Activated naive CD4-positive, alpha-beta T cell treated with anti-CD3 and anti-CD28 coated beads, Interleukin-2, amount 10 ng/mL, durations not matched to agents 7 days and 5 days (primary cell): Measurements from ENCODE around the gene RHBDD1.

Experiments
- CTCF ChIA-PET: fragments of 350-600 bp; sonication (Branson Sonifier 250); formaldehyde crosslinking; loops from one replicate; lab custom pipeline; 2021; ENCODE audit warnings: antibody characterized with exemption; lab: Charles Lee
- DNase-seq: peaks from one replicate; pipeline ENCODE4 v3.0.0-alpha.2; 2020
- H3K27ac Mint-ChIP-seq: one replicate; pipeline ENCODE4 v1.8.0; 2021; ENCODE audit warnings: mild to moderate bottlenecking, moderate library complexity, mixed read lengths
- H3K27me3 Mint-ChIP-seq: one replicate; pipeline ENCODE4 v1.8.0; 2021; ENCODE audit warnings: mild to moderate bottlenecking, mixed read lengths
- H3K36me3 Mint-ChIP-seq: one replicate; pipeline ENCODE4 v1.8.0; 2021; ENCODE audit warnings: mixed read lengths
- H3K4me1 Mint-ChIP-seq: one replicate; pipeline ENCODE4 v1.8.0; 2021; ENCODE audit warnings: mixed read lengths
- H3K4me3 Mint-ChIP-seq: one replicate; pipeline ENCODE4 v1.8.0; 2021; ENCODE audit warnings: mild to moderate bottlenecking, moderate library complexity, mixed read lengths
- H3K9me3 Mint-ChIP-seq: one replicate; pipeline ENCODE4 v1.8.0; 2021; ENCODE audit warnings: mixed read lengths

The RHBDD1 gene

GRCh38 chr2:226991663-226992062, 155.8 kb downstream of the RHBDD1 start:
- CTCF ChIA-PET = no interaction called here
- no peaks in the 10 kb centered on the region for H3K9me3 Mint-ChIP-seq
- no peak overlapping the region for H3K27ac Mint-ChIP-seq
- H3K4me1 Mint-ChIP-seq = no peaks in the 10 kb centered on the region
- H3K27me3 Mint-ChIP-seq = no peaks in the 10 kb centered on the region
- no peak overlapping the region for H3K4me3 Mint-ChIP-seq
- H3K36me3 Mint-ChIP-seq = peaks cover 3% of the 10 kb centered on the region
- DNase-seq = no peak

GRCh38 chr2:226993171-226993570, 157.3 kb downstream of the RHBDD1 start:
- CTCF ChIA-PET = interaction anchor here (0.6 to 1.7 kb wide), 2 partner anchors 10 to 190 kb away, joined by 3 to 4 read pairs; no protein-coding TSS in a partner anchor
- Mint-ChIP-seq H3K27ac (no peak overlapping the region), H3K4me3 (no peak overlapping the region), H3K27me3 (no peaks in the 10 kb centered on the region), H3K9me3 (no peaks in the 10 kb centered on the region), H3K36me3 (peaks cover 3% of the 10 kb centered on the region), H3K4me1 (no peaks in the 10 kb centered on the region)
- no peak for DNase-seq

DNA sequence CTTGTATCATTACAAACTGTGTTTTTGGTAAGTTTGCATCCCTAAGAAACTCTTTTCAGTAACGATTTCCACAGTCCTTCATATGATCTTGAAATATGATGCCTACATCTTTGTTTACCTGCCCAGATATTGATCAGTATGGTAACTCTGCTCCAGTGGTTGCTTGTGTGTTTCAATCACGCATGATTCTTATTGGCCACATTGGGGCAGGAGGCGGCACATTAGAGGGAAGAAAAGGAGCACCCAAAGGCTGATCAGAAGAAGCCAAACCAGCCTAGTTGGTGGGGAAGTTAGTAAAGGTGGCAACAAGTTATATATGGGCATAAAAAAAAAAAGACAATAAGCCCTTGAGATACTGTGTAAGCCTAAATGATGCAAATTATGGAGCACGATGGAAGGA, 158.9 kb downstream of the RHBDD1 start:
- H3K27ac Mint-ChIP-seq = no peak overlapping the region
- no peaks in the 10 kb centered on the region for H3K4me1 Mint-ChIP-seq
- H3K36me3 Mint-ChIP-seq = peaks cover 12% of the 10 kb centered on the region
- CTCF ChIA-PET = interaction anchor here (1.2 to 1.7 kb wide), 2 partner anchors 8 to 9 kb away, joined by 3 to 4 read pairs; no protein-coding TSS in a partner anchor
- H3K9me3 Mint-ChIP-seq = no peaks in the 10 kb centered on the region
- no peaks in the 10 kb centered on the region for H3K27me3 Mint-ChIP-seq
- DNase-seq = no peak
- no peak overlapping the region for H3K4me3 Mint-ChIP-seq

DNA sequence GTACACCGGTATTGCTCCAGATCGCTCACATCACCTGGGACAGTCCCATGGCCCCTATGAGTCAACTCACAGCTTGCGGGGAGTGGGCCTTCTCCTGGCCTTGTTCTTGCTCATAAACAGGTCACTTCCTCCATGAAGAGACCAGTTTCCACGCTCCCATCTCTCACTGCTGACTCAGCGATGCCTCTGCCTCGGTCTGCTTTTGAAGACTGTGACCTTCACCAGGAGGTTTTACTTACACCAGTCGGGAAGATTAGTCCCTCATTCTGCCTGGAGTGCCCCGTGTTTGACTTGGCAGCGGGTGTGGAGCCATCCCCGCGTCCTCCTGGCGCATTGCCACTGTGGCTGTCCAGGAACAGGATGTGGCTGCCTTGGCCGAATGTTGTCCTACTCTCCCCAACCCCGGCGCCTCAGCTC, 159.8 kb downstream of the RHBDD1 start:
- no peak for DNase-seq
- CTCF ChIA-PET = no interaction called here
- Mint-ChIP-seq H3K4me1 (no peaks in the 10 kb centered on the region), H3K9me3 (no peaks in the 10 kb centered on the region), H3K27ac (no peak overlapping the region), H3K36me3 (peaks cover 19% of the 10 kb centered on the region), H3K4me3 (no peak overlapping the region), H3K27me3 (no peaks in the 10 kb centered on the region)

DNA sequence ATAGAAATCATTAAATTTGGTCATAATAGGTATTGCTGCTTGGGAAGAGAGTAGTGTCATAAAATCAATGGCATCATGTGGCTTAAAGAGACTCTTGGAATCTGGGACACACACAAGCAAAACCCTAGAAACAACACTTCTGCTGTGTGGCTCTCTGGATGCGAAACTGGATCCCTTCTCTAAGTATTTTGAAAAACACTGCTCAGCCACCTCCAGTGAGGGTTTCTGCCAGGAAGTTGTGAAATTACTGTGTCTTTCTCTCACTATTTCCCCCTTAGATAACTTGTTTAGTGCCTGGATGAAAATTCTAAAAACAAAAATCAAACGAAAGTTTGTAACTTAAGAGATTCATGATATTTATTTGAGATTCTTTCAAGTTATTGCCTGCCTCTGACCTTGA, 163.8 kb downstream of the RHBDD1 start:
- Mint-ChIP-seq H3K9me3 (no peaks in the 10 kb centered on the region), H3K27ac (no peak overlapping the region), H3K4me1 (no peaks in the 10 kb centered on the region), H3K4me3 (no peak overlapping the region), H3K36me3 (peaks cover 19% of the 10 kb centered on the region), H3K27me3 (no peaks in the 10 kb centered on the region)
- CTCF ChIA-PET = no interaction called here
- no peak for DNase-seq

- peaks cover 19% of the 10 kb centered on the region for H3K36me3 Mint-ChIP-seq
- H3K4me3 Mint-ChIP-seq = no peak overlapping the region
- CTCF ChIA-PET = no interaction called here
- no peaks in the 10 kb centered on the region for H3K9me3 Mint-ChIP-seq
- no peaks in the 10 kb centered on the region for H3K4me1 Mint-ChIP-seq
- DNase-seq = no peak
- no peak overlapping the region for H3K27ac Mint-ChIP-seq
- no peaks in the 10 kb centered on the region for H3K27me3 Mint-ChIP-seq
These were observed 164.3 kb downstream of the RHBDD1 start for GRCh38 chr2:227000123-227000522.

DNA sequence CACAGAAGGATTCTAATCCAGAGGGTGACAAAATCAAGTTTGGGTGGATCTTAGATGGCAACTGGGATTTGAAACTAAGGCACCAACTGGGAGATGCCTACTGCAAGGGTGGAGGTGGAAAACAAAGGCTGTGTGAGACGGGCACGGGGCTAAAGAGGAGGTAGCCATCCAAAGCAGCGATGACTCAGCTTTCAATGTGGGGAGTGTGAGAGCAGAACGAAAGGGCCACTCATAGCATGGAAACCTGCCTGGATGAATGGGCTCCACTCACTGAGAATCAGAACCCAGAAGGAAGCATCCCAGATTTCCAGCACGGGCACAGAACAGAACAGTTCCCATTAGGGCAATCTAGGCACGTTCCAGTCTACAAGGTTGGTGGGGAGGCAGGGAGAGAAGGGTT, 168.6 kb downstream of the RHBDD1 start:
- H3K27ac Mint-ChIP-seq = no peak overlapping the region
- H3K36me3 Mint-ChIP-seq = peaks cover 9% of the 10 kb centered on the region
- DNase-seq = no peak
- no peaks in the 10 kb centered on the region for H3K27me3 Mint-ChIP-seq
- no peaks in the 10 kb centered on the region for H3K9me3 Mint-ChIP-seq
- CTCF ChIA-PET = no interaction called here
- H3K4me3 Mint-ChIP-seq = no peak overlapping the region
- H3K4me1 Mint-ChIP-seq = no peaks in the 10 kb centered on the region

GRCh38 chr2:227006189-227006897, 170.5 kb downstream of the RHBDD1 start:
- Mint-ChIP-seq H3K27ac (peak overlapping the region; percentile 52), H3K4me3 (no peak overlapping the region), H3K36me3 (no peaks in the 10 kb centered on the region), H3K27me3 (no peaks in the 10 kb centered on the region), H3K4me1 (no peaks in the 10 kb centered on the region), H3K9me3 (no peaks in the 10 kb centered on the region)
- no peak for DNase-seq
- CTCF ChIA-PET = no interaction called here

GRCh38 chr2:227007148-227007547, 171.3 kb downstream of the RHBDD1 start:
- no peak for DNase-seq
- H3K4me3 Mint-ChIP-seq = no peak overlapping the region
- H3K9me3 Mint-ChIP-seq = no peaks in the 10 kb centered on the region
- H3K27me3 Mint-ChIP-seq = no peaks in the 10 kb centered on the region
- no peaks in the 10 kb centered on the region for H3K36me3 Mint-ChIP-seq
- H3K27ac Mint-ChIP-seq = no peak overlapping the region
- no peaks in the 10 kb centered on the region for H3K4me1 Mint-ChIP-seq
- CTCF ChIA-PET = no interaction called here

- no peak overlapping the region for H3K27ac Mint-ChIP-seq
- H3K27me3 Mint-ChIP-seq = no peaks in the 10 kb centered on the region
- H3K36me3 Mint-ChIP-seq = no peaks in the 10 kb centered on the region
- CTCF ChIA-PET = no interaction called here
- no peaks in the 10 kb centered on the region for H3K9me3 Mint-ChIP-seq
- DNase-seq = no peak
- no peaks in the 10 kb centered on the region for H3K4me1 Mint-ChIP-seq
- H3K4me3 Mint-ChIP-seq = no peak overlapping the region
These were observed 172.1 kb downstream of the RHBDD1 start for GRCh38 chr2:227007940-227008339.

GRCh38 chr2:227010433-227010832, 174.6 kb downstream of the RHBDD1 start:
- DNase-seq = no peak
- CTCF ChIA-PET = no interaction called here
- no peak overlapping the region for H3K4me3 Mint-ChIP-seq
- no peaks in the 10 kb centered on the region for H3K4me1 Mint-ChIP-seq
- peak overlapping the region; percentile 33 for H3K27ac Mint-ChIP-seq
- no peaks in the 10 kb centered on the region for H3K36me3 Mint-ChIP-seq
- H3K9me3 Mint-ChIP-seq = no peaks in the 10 kb centered on the region
- H3K27me3 Mint-ChIP-seq = peaks cover 4% of the 10 kb centered on the region

DNA sequence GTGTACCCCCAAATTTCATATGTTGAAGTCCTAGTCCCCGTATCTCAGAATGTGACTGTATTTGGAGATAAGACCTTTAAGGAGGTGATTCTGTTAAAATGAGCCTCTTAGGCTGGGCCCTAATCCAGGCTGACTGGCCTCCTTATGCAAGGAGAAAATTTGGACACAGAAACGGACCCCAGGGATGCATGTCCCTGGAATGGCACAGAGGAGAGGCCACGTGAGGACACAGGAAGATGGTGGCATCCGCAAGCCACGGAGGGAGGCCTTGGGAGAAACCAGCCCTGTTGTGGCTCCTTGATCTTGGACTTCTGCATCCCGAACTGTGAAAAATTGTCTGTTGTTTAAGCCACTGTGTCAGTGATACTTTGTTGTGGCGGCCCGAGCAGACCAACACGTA, 177.5 kb downstream of the RHBDD1 start:
- H3K9me3 Mint-ChIP-seq = no peaks in the 10 kb centered on the region
- H3K4me3 Mint-ChIP-seq = no peak overlapping the region
- CTCF ChIA-PET = no interaction called here
- no peaks in the 10 kb centered on the region for H3K4me1 Mint-ChIP-seq
- peaks cover 4% of the 10 kb centered on the region for H3K27me3 Mint-ChIP-seq
- H3K27ac Mint-ChIP-seq = no peak overlapping the region
- DNase-seq = no peak
- H3K36me3 Mint-ChIP-seq = no peaks in the 10 kb centered on the region

DNA sequence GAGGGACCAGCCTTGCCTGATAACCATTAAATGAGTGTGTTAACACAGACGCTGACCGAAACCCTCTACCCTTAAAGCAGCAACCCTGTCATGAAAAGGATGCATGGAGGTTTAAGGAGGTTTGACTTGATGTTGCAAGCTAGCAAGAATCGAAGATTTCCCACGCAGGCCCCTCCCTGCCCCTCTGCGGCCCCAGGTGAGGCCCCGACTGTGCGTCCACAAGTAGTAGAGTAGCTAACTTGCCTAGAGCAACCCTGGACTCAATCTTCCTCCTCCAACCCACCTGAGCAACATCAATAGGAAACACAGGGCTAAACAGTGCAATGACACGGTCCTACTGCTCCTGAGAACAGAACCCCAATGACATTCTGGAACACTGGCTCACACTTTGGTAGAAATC, 178.0 kb downstream of the RHBDD1 start:
- H3K27me3 Mint-ChIP-seq = peaks cover 4% of the 10 kb centered on the region
- no peaks in the 10 kb centered on the region for H3K9me3 Mint-ChIP-seq
- H3K4me1 Mint-ChIP-seq = no peaks in the 10 kb centered on the region
- DNase-seq = no peak
- no peak overlapping the region for H3K4me3 Mint-ChIP-seq
- CTCF ChIA-PET = no interaction called here
- no peak overlapping the region for H3K27ac Mint-ChIP-seq
- no peaks in the 10 kb centered on the region for H3K36me3 Mint-ChIP-seq

DNA sequence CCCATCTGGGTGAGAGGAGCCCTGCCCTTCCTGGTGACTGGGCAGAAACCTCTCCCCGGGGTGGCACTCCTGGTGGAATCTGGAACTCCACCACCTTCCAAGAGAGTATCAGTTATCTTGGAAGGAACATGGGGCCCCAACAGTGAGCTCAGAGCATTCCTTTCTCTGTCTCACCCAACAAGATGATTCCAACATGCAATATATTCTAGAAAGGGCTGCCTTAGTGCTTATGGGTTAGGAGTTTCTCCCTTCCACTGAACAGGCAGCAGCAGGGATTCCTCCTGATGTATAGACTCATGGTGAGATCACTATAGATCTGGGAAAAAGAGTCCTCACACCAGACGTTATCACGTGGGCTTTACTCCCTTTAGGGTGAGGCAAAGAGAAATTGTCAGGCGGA, 181.0 kb downstream of the RHBDD1 start:
- DNase-seq = no peak

GRCh38 chr2:227020416-227020815, 184.6 kb downstream of the RHBDD1 start:
- Mint-ChIP-seq H3K4me3 (no peak overlapping the region), H3K9me3 (no peaks in the 10 kb centered on the region), H3K27me3 (no peaks in the 10 kb centered on the region), H3K27ac (no peak overlapping the region), H3K4me1 (no peaks in the 10 kb centered on the region), H3K36me3 (no peaks in the 10 kb centered on the region)
- DNase-seq = no peak
- CTCF ChIA-PET = no interaction called here

More for the DNA sequence above, 181.0 kb downstream of the RHBDD1 start:
- CTCF ChIA-PET = no interaction called here
- H3K4me3 Mint-ChIP-seq = no peak overlapping the region
- H3K9me3 Mint-ChIP-seq = no peaks in the 10 kb centered on the region
- H3K27ac Mint-ChIP-seq = no peak overlapping the region
- H3K36me3 Mint-ChIP-seq = no peaks in the 10 kb centered on the region
- H3K27me3 Mint-ChIP-seq = peaks cover 4% of the 10 kb centered on the region
- H3K4me1 Mint-ChIP-seq = no peaks in the 10 kb centered on the region
